ENCODE data around the gene CLRN1. TPM values are rescaled to one million over a fixed set of nuclear protein-coding genes. Genes with fewer than 3 reads are reported as not detected.

Gene CLRN1
- total and polyA plus RNA-seq, 2 donors (not counting 1 experiment from before 2014, with no cell fraction given), result not detected

GRCh38 chr3:150951923-150952322 is 20.6 kb downstream of the CLRN1 start:
- Histone ChIP-seq H3K27ac (ENCODE audit: insufficient read depth, low read length) (no peak overlapping the region), H3K9ac (ENCODE audit: insufficient read depth, low read length) (no peak overlapping the region), H3K4me3 (replicated peaks in 1 of 4; ENCODE audit: control extremely low read depth in 1 of 4, insufficient read depth in 1 of 4, low read depth in 3 of 4, low read length in 4 of 4) (no peak overlapping the region), H2AFZ (ENCODE audit: low read length) (no peak overlapping the region), H3K27me3 (ENCODE audit: control insufficient read depth, insufficient read depth, low read length) (peaks cover 3% of the 10 kb centered on the region), H3K9me3 (ENCODE audit: control insufficient read depth, insufficient read depth, low read depth, low read length) (no peaks in the 10 kb centered on the region), H3K4me2 (ENCODE audit: extremely low read depth, insufficient read depth, low read length) (no peak overlapping the region), H3K36me3 (ENCODE audit: control insufficient read depth, insufficient read depth, low read length) (no peaks in the 10 kb centered on the region), H3K4me1 (ENCODE audit: control insufficient read depth, extremely low read depth, insufficient read depth, low read length) (no peaks in the 10 kb centered on the region), H3K79me2 (ENCODE audit: control insufficient read depth, insufficient read depth, low read length) (no peaks in the 10 kb centered on the region), H4K20me1 (ENCODE audit: control insufficient read depth, extremely low read depth, insufficient read depth, low read length) (no peaks in the 10 kb centered on the region)
- TF ChIP-seq EZH2 (IDR thresholded peaks at IDR 0.05; ENCODE audit: low read length, missing control alignments) (no peak), CTCF (conservative IDR thresholded peaks at IDR 0.05 in 1 of 2, IDR thresholded peaks at IDR 0.05 in 1 of 2; ENCODE audit: low read depth in 1 of 2, low read length in 2 of 2) (no peak)
- DNase-seq (ENCODE audit: low read depth in 2 of 2), result no peak

- no peaks in the 10 kb centered on the region for H3K27me3 ChIP-seq (ENCODE audit: control insufficient read depth, insufficient read depth, low read length)
- peak; percentile 59 to 88 for DNase-seq (ENCODE audit: low read depth in 2 of 2)
- no peak overlapping the region for H3K4me3 ChIP-seq (replicated peaks in 1 of 4; ENCODE audit: control extremely low read depth in 1 of 4, insufficient read depth in 1 of 4, low read depth in 3 of 4, low read length in 4 of 4)
- no peak overlapping the region for H3K4me2 ChIP-seq (ENCODE audit: extremely low read depth, insufficient read depth, low read length)
- no peak overlapping the region for H2AFZ ChIP-seq (ENCODE audit: low read length)
- no peaks in the 10 kb centered on the region for H3K79me2 ChIP-seq (ENCODE audit: control insufficient read depth, insufficient read depth, low read length)
- no peaks in the 10 kb centered on the region for H3K9me3 ChIP-seq (ENCODE audit: control insufficient read depth, insufficient read depth, low read depth, low read length)
- H4K20me1 ChIP-seq (ENCODE audit: control insufficient read depth, extremely low read depth, insufficient read depth, low read length), result no peaks in the 10 kb centered on the region
- no peaks in the 10 kb centered on the region for H3K36me3 ChIP-seq (ENCODE audit: control insufficient read depth, insufficient read depth, low read length)
- no peak overlapping the region for H3K9ac ChIP-seq (ENCODE audit: insufficient read depth, low read length)
- H3K27ac ChIP-seq (ENCODE audit: insufficient read depth, low read length), result no peak overlapping the region
- no peak for TF ChIP-seq EZH2 (IDR thresholded peaks at IDR 0.05; ENCODE audit: low read length, missing control alignments)
- TF ChIP-seq CTCF (conservative IDR thresholded peaks at IDR 0.05 in 1 of 2, IDR thresholded peaks at IDR 0.05 in 1 of 2; ENCODE audit: low read depth in 1 of 2, low read length in 2 of 2), result no peak
- no peaks in the 10 kb centered on the region for H3K4me1 ChIP-seq (ENCODE audit: control insufficient read depth, extremely low read depth, insufficient read depth, low read length)
Observed at GRCh38 chr3:150945226-150946032, 27.1 kb downstream of the CLRN1 start.

- Histone ChIP-seq H3K9ac (ENCODE audit: insufficient read depth, low read length) (no peak overlapping the region), H3K4me1 (ENCODE audit: control insufficient read depth, extremely low read depth, insufficient read depth, low read length) (no peaks in the 10 kb centered on the region), H3K4me2 (ENCODE audit: extremely low read depth, insufficient read depth, low read length) (no peak overlapping the region), H3K4me3 (replicated peaks in 1 of 4; ENCODE audit: control extremely low read depth in 1 of 4, insufficient read depth in 1 of 4, low read depth in 3 of 4, low read length in 4 of 4) (no peak overlapping the region), H3K27ac (ENCODE audit: insufficient read depth, low read length) (no peak overlapping the region), H3K27me3 (ENCODE audit: control insufficient read depth, insufficient read depth, low read length) (peaks cover 3% of the 10 kb centered on the region), H3K36me3 (ENCODE audit: control insufficient read depth, insufficient read depth, low read length) (no peaks in the 10 kb centered on the region), H3K9me3 (ENCODE audit: control insufficient read depth, insufficient read depth, low read depth, low read length) (no peaks in the 10 kb centered on the region), H3K79me2 (ENCODE audit: control insufficient read depth, insufficient read depth, low read length) (no peaks in the 10 kb centered on the region), H2AFZ (ENCODE audit: low read length) (no peak overlapping the region), H4K20me1 (ENCODE audit: control insufficient read depth, extremely low read depth, insufficient read depth, low read length) (no peaks in the 10 kb centered on the region)
- TF ChIP-seq CTCF (conservative IDR thresholded peaks at IDR 0.05 in 1 of 2, IDR thresholded peaks at IDR 0.05 in 1 of 2; ENCODE audit: low read depth in 1 of 2, low read length in 2 of 2), result no peak
- no peak for TF ChIP-seq EZH2 (IDR thresholded peaks at IDR 0.05; ENCODE audit: low read length, missing control alignments)
- DNase-seq (ENCODE audit: low read depth in 2 of 2), result no peak
Observed at GRCh38 chr3:150942221-150942620, 30.3 kb downstream of the CLRN1 start.

All from fibroblast of lung (primary cell).